Esophagus muscularis mucosa (tissue), 4 donors: ENCODE data around the gene TRAPPC5.

Source experiments
- EP300 ChIP-seq: sonication (generic); formaldehyde crosslinking; IDR thresholded peaks from one replicate; pipeline ENCODE4 v1.6.1; 2017; ENCODE audit warnings: antibody characterized with exemption
- POLR2A ChIP-seq: fragments of 450-650 bp; IDR thresholded peaks from one replicate; pipeline ENCODE4 v1.6.1; 2017; ENCODE audit warnings: antibody characterized with exemption, moderate library complexity, mild to moderate bottlenecking, low read depth
- TF ChIP-seq, protein P1 (sequence below), 3 experiments: fragments of 200-600 bp in 2 of 3; fragments of 450-650 bp in 1 of 3; sonication (generic) in 2 of 3; IDR thresholded peaks; one replicate each; pipeline ENCODE4 v1.5.1; 2017 to 2019; ENCODE audit warnings: antibody characterized with exemption in 3 of 3, mild to moderate bottlenecking in 2 of 3, moderate library complexity in 1 of 3

DNA sequence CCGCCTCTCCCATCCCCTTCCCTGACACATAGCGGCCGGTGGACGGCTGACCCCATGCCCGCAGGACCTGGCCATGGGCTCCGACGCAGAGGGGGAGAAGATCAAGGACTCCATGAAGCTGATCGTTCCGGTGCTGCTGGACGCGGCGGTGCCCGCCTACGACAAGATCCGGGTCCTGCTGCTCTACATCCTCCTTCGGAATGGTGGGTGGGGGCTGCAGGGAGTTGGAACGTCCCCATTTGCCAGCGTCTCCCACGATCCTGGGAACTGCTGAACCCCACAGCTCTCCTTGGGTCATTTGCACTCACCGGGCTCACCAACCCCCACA is 36.1 kb upstream of the TRAPPC5 start:
- TF ChIP-seq, protein P1, sequence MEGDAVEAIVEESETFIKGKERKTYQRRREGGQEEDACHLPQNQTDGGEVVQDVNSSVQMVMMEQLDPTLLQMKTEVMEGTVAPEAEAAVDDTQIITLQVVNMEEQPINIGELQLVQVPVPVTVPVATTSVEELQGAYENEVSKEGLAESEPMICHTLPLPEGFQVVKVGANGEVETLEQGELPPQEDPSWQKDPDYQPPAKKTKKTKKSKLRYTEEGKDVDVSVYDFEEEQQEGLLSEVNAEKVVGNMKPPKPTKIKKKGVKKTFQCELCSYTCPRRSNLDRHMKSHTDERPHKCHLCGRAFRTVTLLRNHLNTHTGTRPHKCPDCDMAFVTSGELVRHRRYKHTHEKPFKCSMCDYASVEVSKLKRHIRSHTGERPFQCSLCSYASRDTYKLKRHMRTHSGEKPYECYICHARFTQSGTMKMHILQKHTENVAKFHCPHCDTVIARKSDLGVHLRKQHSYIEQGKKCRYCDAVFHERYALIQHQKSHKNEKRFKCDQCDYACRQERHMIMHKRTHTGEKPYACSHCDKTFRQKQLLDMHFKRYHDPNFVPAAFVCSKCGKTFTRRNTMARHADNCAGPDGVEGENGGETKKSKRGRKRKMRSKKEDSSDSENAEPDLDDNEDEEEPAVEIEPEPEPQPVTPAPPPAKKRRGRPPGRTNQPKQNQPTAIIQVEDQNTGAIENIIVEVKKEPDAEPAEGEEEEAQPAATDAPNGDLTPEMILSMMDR (IDR thresholded peaks at IDR 0.05): no peak
- TF ChIP-seq POLR2A: no peak
- TF ChIP-seq EP300: no peak
